Choroid plexus epithelial cell (primary cell): ENCODE measurements around the gene ZBTB7C.

Source experiments
- DNase-seq: peaks from one replicate; pipeline ENCODE4 v3.0.0-alpha.2; 2010; ENCODE audit warnings: low read depth
- H3K4me3 ChIP-seq: 2 replicates; pipeline ENCODE4 v1.5.1; 2011; ENCODE audit warnings: low read depth, mild to moderate bottlenecking, control low read depth, low read length, moderate library complexity
- TF ChIP-seq, protein P1 (sequence below): conservative IDR thresholded peaks from 2 replicates; pipeline ENCODE4 v1.5.1; 2011; ENCODE audit warnings: low read depth, mild to moderate bottlenecking, control low read depth, inconsistent platforms, low read length, moderate library complexity

Gene ZBTB7C

GRCh38 chr18:47981830-47982229 is 427.4 kb downstream of the ZBTB7C start:
- no peak overlapping the region for H3K4me3 ChIP-seq
- TF ChIP-seq, protein P1, sequence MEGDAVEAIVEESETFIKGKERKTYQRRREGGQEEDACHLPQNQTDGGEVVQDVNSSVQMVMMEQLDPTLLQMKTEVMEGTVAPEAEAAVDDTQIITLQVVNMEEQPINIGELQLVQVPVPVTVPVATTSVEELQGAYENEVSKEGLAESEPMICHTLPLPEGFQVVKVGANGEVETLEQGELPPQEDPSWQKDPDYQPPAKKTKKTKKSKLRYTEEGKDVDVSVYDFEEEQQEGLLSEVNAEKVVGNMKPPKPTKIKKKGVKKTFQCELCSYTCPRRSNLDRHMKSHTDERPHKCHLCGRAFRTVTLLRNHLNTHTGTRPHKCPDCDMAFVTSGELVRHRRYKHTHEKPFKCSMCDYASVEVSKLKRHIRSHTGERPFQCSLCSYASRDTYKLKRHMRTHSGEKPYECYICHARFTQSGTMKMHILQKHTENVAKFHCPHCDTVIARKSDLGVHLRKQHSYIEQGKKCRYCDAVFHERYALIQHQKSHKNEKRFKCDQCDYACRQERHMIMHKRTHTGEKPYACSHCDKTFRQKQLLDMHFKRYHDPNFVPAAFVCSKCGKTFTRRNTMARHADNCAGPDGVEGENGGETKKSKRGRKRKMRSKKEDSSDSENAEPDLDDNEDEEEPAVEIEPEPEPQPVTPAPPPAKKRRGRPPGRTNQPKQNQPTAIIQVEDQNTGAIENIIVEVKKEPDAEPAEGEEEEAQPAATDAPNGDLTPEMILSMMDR, result no peak
- DNase-seq, result no peak

DNA sequence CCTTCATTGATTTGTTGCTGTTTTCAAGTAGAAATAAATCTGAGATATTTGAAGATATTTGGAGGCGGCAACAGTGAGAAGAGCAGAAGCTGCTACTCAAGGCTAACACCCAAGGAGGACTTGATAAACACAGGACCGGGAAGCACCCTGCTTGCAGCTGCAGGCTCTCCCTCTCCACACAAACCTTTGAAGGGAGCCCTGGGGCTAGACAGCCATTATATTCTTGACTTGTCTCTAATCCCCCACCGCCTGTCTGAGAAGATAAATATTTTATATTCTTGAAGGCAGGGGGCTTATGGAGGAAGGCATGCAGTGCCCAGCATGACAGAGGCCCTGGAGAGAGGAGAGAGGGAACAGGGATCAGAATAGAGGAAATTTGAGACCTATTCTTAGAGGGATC is 427.9 kb downstream of the ZBTB7C start:
- TF ChIP-seq, protein P1, result no peak
- DNase-seq, result no peak
- no peak overlapping the region for H3K4me3 ChIP-seq

DNA sequence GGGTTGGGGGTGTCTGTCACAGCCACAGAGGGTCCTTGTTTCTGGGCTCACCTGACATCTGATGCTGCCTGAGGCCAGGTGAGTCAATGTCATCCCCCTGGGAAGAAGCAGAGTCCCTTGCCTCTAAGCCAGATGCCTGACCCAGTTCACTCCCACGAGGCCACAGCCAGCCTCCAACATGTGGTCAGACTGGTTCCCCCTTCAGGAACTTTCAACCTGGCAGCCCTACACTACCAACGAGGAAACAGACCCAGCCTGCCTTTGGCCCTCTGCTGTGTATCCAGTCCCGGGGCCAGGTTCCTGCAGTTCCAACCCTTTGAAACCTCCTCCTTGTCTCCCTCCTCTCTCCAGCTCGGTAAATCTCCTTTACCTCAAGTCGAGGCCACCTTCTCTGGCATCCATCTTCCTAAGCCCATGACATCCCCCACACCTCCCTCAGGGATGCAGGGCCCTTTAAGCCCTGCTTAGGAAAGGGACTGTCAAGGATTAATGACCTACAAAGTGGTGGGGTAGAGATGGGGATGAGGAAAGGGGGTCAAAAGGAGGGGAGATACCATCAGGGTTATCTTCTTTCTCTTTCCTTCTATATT is 429.5 kb downstream of the ZBTB7C start:
- no peak overlapping the region for H3K4me3 ChIP-seq
- TF ChIP-seq, protein P1, result no peak
- DNase-seq, result no peak

DNA sequence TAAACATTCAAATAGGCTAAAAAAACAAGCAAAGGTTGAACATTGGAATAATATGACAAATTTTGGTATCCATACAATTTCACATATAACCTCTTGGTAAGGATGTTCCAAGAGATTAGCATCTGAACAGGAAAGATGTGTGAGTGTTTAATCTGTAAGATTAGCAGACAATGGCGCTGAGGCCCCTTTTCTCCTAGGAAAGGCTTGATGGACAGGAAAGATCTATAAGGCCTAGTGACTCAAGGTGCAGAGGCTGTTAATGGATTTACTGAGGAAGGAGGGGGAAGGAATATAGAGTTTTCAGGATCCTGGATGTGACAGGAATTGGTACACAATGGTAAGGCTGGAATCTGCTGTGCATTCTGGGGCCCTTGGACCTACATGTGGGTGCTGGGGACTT is 430.6 kb downstream of the ZBTB7C start:
- TF ChIP-seq, protein P1, result no peak
- no peak overlapping the region for H3K4me3 ChIP-seq
- no peak for DNase-seq

DNA sequence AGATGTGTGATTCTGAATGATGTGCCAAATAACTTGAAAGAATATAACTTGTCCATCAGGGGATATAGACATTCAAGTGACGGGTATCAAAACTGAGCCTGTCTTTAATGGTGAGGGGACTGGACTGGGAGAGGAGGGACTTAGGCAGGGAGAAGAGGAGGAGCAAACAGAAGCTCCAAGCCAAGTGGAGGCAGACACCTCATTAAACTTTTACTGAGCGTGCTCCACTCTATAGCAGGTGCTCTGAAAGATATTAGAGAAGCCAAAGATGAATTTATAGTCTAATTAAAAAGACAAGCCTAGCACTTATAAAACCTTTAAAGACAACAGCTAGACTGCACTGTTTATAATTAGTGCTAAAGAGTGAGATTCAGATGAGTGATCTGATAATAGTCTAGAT is 431.0 kb downstream of the ZBTB7C start:
- no peak overlapping the region for H3K4me3 ChIP-seq
- TF ChIP-seq, protein P1, result no peak
- no peak for DNase-seq
